Upper lobe of right lung (tissue), 1 donor: ENCODE data around the gene CORO2A. TPM values are rescaled to one million over a fixed set of nuclear protein-coding genes. Genes with fewer than 3 reads are reported as not detected.
A peak's percentile ranks its signal among the peaks of the same experiment; 100 is the strongest.
"Not testable (repeated sequence)": the region's sequence is repeated elsewhere in the genome, so short reads cannot be mapped to it uniquely, and the experiment has no call there.

Experiments used
- ATAC-seq: fragments of 200-7000 bp; cut with Tn5 transposase; one replicate; pipeline ENCODE4 v1.9.1; 2020; ENCODE audit warnings: mild to moderate bottlenecking, moderate library complexity
- DNase-seq: peaks from one replicate; pipeline ENCODE4 v3.0.0-alpha.2; 2020
- H3K27ac ChIP-seq: fragments of 200-600 bp; one replicate; pipeline ENCODE4 v1.8.0; 2022
- H3K27me3 ChIP-seq: fragments of 200-600 bp; one replicate; pipeline ENCODE4 v1.8.0; 2022; ENCODE audit warnings: mild to moderate bottlenecking
- H3K36me3 ChIP-seq: fragments of 200-600 bp; one replicate; pipeline ENCODE4 v1.8.0; 2022
- H3K4me1 ChIP-seq: fragments of 200-600 bp; one replicate; pipeline ENCODE4 v1.8.0; 2022
- H3K4me3 ChIP-seq: fragments of 200-600 bp; one replicate; pipeline ENCODE4 v1.8.0; 2022; ENCODE audit warnings: mild to moderate bottlenecking
- H3K9me3 ChIP-seq: fragments of 200-600 bp; one replicate; pipeline ENCODE4 v1.8.0; 2022
- CTCF ChIP-seq: fragments of 200-600 bp; IDR thresholded peaks from one replicate; pipeline ENCODE4 v1.8.0; 2022; ENCODE audit warnings: antibody characterized with exemption
- intact Hi-C: fragments of 100-400 bp; cut with DNase I; formaldehyde crosslinking; loops from one replicate; pipeline ENCODE4 v1.11.0; 2022
- total RNA-seq: library from RNA; stranded (reverse); fragmentation: NEBNext Ultra II Directional; extraction: Animal tissue kit (Norgen Biotek cat#: 25700); gene quantifications from one replicate; pipeline ENCODE4 v1.2.1, GENCODE V29; 2021
- donor health status: DM: no; HTN: yes; CAD: no; lungs with severe emphysema.

Gene CORO2A
- total RNA-seq, 1 donor from 2014 or later = 20.0 TPM

GRCh38 chr9:98129451-98129881 is 63.0 kb downstream of the CORO2A start:
- TF ChIP-seq CTCF = no peak
- Histone ChIP-seq H3K4me3 (no peak overlapping the region), H3K27ac (peak overlapping the region; percentile 30), H3K9me3 (no peaks in the 10 kb centered on the region), H3K27me3 (no peaks in the 10 kb centered on the region), H3K36me3 (no peaks in the 10 kb centered on the region), H3K4me1 (no peaks in the 10 kb centered on the region)
- DNase-seq (no peak), ATAC-seq (peak; percentile 93)
- intact Hi-C loops = no loop called here

- no peaks in the 10 kb centered on the region for H3K36me3 ChIP-seq
- no peak overlapping the region for H3K4me3 ChIP-seq
- intact Hi-C loops = no loop called here
- DNase-seq (peak; percentile 32), ATAC-seq (no peak)
- H3K4me1 ChIP-seq = no peaks in the 10 kb centered on the region
- no peaks in the 10 kb centered on the region for H3K9me3 ChIP-seq
- H3K27me3 ChIP-seq = no peaks in the 10 kb centered on the region
- H3K27ac ChIP-seq = peak overlapping the region; percentile 30
- no peak for TF ChIP-seq CTCF
Observed at GRCh38 chr9:98128316-98128715, 64.1 kb downstream of the CORO2A start.

GRCh38 chr9:98127226-98127625 is 65.2 kb downstream of the CORO2A start:
- H3K36me3 ChIP-seq = no peaks in the 10 kb centered on the region

GRCh38 chr9:98124637-98125426 is 67.6 kb downstream of the CORO2A start:
- no peak for DNase-seq
- Histone ChIP-seq H3K27ac (no peak overlapping the region), H3K4me1 (peaks cover 15% of the 10 kb centered on the region), H3K4me3 (no peak overlapping the region), H3K9me3 (no peaks in the 10 kb centered on the region), H3K27me3 (no peaks in the 10 kb centered on the region), H3K36me3 (no peaks in the 10 kb centered on the region)
- ATAC-seq = no peak
- no peak for TF ChIP-seq CTCF
- intact Hi-C loops = no loop called here

More at GRCh38 chr9:98127226-98127625, 65.2 kb downstream of the CORO2A start:
- DNase-seq = no peak
- H3K27me3 ChIP-seq = no peaks in the 10 kb centered on the region
- no peak for TF ChIP-seq CTCF
- no peak for ATAC-seq
- intact Hi-C loops = no loop called here
- H3K4me3 ChIP-seq = no peak overlapping the region
- no peaks in the 10 kb centered on the region for H3K4me1 ChIP-seq
- no peak overlapping the region for H3K27ac ChIP-seq
- H3K9me3 ChIP-seq = no peaks in the 10 kb centered on the region

- not testable (repeated sequence) for H3K4me3 ChIP-seq
- H3K4me1 ChIP-seq = peaks cover 15% of the 10 kb centered on the region
Observed at GRCh38 chr9:98124091-98124490, 68.3 kb downstream of the CORO2A start.

GRCh38 chr9:98121058-98121457 is 71.4 kb downstream of the CORO2A start:
- DNase-seq = no peak
- peaks cover 15% of the 10 kb centered on the region for H3K4me1 ChIP-seq
- H3K36me3 ChIP-seq = no peaks in the 10 kb centered on the region
- peak; percentile 23 for TF ChIP-seq CTCF
- peak overlapping the region; percentile 59 for H3K27ac ChIP-seq
- no peak for ATAC-seq
- no peaks in the 10 kb centered on the region for H3K27me3 ChIP-seq
- no peak overlapping the region for H3K4me3 ChIP-seq
- intact Hi-C loops = no loop called here
- H3K9me3 ChIP-seq = no peaks in the 10 kb centered on the region

More at GRCh38 chr9:98124091-98124490, 68.3 kb downstream of the CORO2A start:
- ATAC-seq, H3K27me3 ChIP-seq, H3K27ac ChIP-seq, intact Hi-C loops, H3K36me3 ChIP-seq, H3K9me3 ChIP-seq: not testable (repeated sequence)
- peak; percentile 22 for DNase-seq
